Inflammatory macrophage (primary cell): ENCODE data around the gene HTATIP2.
A peak's percentile ranks its signal among the peaks of the same experiment; 100 is the strongest.
"Not testable (repeated sequence)": the region's sequence is repeated elsewhere in the genome, so short reads cannot be mapped to it uniquely, and the experiment has no call there.

Experiments
- DNase-seq, 2 donors: peaks; one replicate each; pipeline ENCODE4 v3.0.0-alpha.2; 2020 to 2022
- total RNA-seq, 18 experiments: gene quantifications; one replicate each; lab custom pipeline; 2026; ENCODE audit warnings: mixed read lengths in 6 of 18, inconsistent platforms in 2 of 18; lab: John Stamatoyannopoulos, UW

Gene HTATIP2
- total RNA-seq: 35.3 to 104 (median 59.6) reads per million in 18 experiments

- peak; percentile 50 to 76 for DNase-seq
These were observed at the start of gene HTATIP2 for GRCh38 chr11:20363500-20364340. HTATIP2 (plus strand) TSS chr11:20363714; CDS start chr11:20364238, 524 bp downstream.

GRCh38 chr11:20315800-20316199, 47.7 kb upstream of the HTATIP2 start:
- no peak for DNase-seq

GRCh38 chr11:20321177-20321576, 42.3 kb upstream of the HTATIP2 start:
- DNase-seq: no peak

DNA sequence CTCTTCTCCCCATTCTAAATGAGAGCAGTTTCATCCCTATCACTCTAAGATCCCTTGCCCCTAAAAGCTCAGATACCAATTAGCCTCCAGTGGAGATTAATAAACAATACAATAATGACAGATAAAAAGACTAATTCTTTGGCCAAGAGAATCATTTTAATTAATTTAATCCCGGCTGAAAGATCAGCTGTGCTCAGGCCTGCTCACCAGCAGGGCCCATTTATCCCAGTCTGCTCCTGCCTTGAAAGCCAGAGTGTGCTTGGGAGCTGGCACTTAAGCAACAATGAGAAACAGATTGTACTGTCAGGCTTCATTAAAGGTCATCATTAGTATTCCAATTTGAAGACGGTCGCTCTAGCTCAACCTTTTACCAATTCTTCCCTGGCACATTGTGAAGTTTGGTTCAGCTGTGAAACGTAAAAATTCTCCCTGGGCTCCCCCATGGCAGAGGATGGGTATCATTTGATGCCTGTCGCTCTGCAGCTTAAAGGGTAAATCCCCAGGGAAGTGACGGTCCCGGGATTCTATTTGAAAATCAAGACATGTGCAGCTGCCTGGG, 36.1 kb upstream of the HTATIP2 start:
- no peak for DNase-seq

DNA sequence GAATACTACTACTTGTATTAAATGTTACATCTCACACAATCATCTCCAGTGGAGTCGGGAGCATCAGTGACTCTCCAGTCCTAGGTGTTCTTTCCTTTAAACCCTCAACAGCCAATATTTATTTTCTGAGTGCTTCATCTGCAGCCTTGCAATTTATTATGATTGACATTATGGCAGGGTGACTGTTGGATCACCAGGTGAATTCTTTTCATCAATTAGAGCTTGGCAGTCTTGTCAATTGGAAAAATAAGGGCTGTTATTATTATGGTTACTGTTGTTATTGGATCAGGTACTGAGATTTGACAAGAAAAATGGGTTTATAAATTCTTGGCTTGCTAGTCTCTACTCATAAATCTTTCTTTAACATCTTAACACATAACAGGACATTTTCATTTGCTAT, 27.5 kb upstream of the HTATIP2 start:
- no peak for DNase-seq

DNA sequence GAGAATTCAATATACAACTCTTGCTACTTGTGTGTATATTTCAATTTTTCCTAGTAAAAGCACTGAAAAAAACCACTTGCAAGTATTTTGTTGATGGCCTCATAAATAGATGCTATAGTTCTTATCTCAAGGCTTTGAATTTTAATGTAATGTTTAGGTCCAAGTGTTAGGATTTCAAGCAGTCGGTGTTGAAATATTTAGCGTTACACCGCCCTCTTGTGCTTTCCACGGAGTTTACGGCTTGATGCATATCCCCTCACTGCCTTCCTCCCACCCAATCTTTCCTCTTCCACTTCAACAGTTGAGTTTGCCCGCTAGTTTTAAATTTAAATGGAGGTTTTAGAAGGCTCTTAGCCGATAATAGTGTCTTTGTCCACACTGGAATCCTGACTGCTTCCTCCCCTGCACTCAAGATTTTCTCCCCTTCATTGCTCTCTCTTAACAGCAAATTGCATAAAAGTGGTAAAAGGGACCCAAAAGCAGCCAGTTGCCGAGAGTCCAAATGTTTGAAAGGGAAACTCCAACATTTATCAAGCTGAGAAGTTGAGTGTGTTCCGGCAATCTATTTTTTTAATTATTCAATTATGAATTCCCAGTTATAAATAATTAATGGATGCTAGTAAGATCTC, 25.9 kb upstream of the HTATIP2 start:
- no peak for DNase-seq

DNA sequence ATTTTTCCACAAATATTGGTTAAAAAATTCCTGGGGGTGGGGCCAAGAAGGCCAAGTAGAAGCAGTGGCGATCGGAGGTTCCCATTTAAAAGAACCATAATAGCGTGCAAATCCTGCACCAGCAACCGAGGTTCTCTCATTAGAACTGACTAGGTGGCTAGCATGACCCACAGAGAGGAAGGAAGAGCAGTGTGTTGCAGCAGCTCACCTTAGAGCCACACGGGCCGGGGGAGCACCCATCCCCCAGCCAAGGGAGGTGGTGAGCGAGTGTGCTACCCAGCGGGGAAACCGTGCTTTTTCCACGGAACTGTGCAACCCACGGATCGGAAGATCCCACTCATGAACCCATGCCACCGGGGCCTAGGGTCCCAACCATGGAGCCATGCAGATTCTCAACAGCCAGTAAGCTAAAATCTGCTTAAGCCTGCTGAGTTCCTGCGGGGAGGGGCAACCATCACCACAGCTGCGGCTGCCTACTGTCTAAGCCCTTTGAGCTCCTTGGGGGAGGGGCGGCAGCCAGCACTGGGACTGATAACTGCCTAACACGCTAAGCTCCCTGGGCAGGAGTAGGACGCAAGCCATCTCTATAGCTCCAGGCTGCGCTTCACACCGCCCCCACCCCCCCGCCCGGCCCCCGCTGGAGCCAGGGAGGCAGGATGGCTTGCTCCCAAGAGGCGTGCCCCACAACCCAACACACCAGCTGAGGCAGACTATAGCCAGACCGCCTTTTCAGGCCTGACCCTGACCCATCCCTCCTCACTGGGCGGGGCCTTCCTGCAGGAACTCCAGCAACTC, 21.0 kb upstream of the HTATIP2 start:
- DNase-seq: no peak

GRCh38 chr11:20351136-20351535, 12.4 kb upstream of the HTATIP2 start:
- peak; percentile 17 to 28 for DNase-seq

DNA sequence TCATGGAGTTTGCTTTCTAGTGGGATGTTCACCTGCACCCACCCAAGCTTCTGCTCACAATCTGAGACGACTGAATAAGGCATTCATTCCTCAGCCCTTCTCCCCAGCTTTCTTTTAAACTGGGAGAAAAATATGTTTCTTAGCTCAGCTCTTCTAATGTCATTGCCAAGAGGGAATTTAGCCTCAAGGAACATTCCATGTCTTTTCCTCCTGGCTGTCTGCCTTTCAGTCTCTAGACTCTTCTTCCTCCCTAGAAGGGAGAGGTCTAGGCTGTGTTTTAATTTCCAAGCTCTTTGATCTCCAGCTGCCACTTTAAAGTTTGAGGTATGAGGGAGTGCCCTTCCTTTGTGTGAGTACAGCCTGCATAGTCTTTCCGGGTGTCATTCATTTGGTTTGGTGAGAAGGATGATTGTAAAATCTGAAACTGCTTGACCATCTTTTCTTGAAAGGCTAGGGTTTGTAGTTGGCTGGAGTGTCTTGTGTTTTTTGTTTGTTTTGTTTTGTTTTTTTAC, 11.7 kb upstream of the HTATIP2 start:
- DNase-seq: no peak

DNA sequence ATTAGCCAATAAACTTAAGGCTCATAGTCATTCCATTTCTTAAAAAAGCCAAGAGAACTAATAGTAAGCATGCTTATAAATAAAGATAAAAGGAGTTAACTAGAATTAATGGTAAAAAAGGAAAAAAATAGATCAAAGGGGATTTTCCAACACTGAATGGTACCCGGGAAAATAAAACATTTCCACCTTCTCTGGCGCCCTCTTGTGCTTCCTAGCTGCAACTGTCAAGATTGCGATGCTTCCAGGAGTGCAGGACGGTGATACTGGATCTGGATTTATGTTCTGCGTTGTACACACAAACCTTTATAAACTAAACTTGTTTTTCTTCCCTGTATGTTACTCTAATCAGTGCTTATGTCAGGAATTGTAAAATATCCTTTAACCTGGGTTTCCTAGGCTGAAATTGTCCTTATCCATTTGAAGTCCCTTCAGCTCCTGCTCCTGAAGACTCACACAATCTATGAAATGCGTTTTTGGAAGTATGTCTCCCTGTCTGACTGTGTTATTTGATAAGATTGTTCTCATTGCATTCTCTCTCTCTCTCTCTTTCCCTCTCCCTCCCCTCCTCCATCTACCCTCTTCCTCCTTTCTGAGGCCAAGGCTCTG, 9.6 kb upstream of the HTATIP2 start:
- peak; percentile 15 to 43 for DNase-seq

GRCh38 chr11:20355221-20356219, 8.0 kb upstream of the HTATIP2 start:
- DNase-seq: peak; percentile 29 to 53

- DNase-seq: no peak
These were observed 6.4 kb upstream of the HTATIP2 start for GRCh38 chr11:20357150-20357549.

- peak; percentile 42 to 58 for DNase-seq
These were observed 2.9 kb upstream of the HTATIP2 start for GRCh38 chr11:20360650-20361049.

- no peak for DNase-seq
These were observed 1.0 kb upstream of the HTATIP2 start for GRCh38 chr11:20362481-20362880.

GRCh38 chr11:20363149-20363499, 390 bp upstream of the HTATIP2 start:
- DNase-seq: no peak

DNA sequence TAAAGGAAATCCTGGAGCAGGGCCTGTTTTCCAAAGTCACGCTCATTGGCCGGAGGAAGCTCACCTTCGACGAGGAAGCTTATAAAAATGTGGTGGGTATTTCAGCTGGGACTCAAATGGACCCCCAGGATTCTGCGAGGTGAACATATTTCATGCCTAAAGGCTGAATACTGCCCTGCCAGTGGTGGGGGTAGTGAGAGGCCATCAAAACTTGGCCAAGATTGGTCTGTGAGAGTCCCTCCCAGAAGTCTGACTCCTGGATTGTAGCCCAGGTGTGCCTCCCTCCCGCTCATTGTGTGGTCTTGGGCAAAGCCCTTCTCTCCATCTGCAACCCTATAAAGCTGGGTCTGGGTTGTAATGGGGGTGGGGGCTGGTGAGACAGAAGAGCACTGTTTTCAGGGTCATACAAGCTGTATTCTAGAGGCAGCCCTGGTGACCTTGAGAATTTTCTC, 853 bp downstream of the HTATIP2 start:
- DNase-seq: no peak

DNA sequence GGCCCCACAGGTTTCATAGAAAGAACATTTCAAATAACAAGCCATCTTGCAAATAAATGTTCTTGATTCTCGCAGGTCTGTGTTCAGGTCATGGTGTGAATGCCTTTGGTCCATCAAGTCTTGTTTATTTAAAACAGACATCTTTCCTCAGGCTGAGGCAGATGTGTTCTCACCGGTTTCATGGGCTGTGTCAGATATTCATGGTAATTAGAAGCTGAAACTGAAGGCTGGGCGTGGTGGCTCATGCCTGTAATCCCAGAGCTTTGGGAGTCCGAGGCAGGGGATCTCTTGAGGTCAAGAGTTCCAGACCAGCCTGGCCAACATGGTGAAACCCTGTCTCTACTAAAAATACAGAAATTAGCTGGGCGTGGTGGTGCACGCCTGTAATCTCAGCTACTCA, 2.0 kb downstream of the HTATIP2 start:
- not testable (repeated sequence) for DNase-seq

- peak; percentile 32 to 67 for DNase-seq
These were observed 3.9 kb downstream of the HTATIP2 start for GRCh38 chr11:20367313-20367948.

DNA sequence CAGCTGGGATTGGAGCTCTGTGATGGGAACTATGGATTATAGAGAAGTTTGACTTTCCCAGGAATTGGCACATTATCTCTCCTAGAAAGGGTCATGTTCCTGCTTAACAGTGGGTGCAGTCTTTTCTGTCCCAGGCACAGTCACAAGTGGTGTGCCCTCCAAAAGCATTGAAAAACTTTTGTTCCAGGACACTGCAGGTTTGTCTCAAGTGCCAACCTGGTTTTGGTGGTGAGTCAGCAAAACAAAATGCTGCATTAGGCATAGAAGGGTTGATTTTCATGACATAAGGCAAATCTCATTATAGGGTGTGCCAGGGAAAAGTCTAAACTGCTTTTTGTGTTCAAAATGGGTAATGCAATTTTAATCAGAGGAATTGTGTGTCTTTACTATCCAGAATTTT, 4.9 kb downstream of the HTATIP2 start:
- no peak for DNase-seq

DNA sequence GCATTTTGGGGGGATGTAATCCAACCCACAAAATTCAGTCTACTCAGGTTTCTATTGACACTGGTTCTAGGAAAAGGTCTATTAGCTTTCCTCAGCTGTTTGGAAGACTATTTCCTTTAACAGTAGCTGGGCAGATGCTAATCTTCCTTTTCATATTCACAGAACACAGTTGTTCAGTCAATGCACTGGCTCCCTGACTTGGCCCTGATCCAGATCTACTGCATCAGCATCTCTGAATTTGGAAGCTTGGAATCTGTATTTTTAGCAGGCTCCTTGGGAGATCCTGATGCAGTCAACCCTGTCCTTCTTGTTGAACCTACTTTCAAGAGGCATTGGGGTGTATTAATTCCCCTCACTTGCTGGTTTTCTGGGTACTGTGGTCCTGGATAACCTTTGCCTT, 6.3 kb downstream of the HTATIP2 start:
- DNase-seq: no peak
